NCI-H2029 (cell line): ENCODE results near the gene CXorf51B.
"Not testable (repeated sequence)": the region's sequence is repeated elsewhere in the genome, so short reads cannot be mapped to it uniquely, and the experiment has no call there.

ENCODE experiments used
- DNase-seq: peaks from one replicate; lab custom pipeline; 2025; lab: John Stamatoyannopoulos, UW

The CXorf51B gene

GRCh38 chrX:146809471-146809870 lies at the start of gene CXorf51B:
Gene CXorf51B (plus strand): TSS chrX:146809771. CDS start chrX:146809792, 21 bp downstream.
- DNase-seq = not testable (repeated sequence)

GRCh38 chrX:146814644-146815043 lies 5.1 kb downstream of the CXorf51B start, which contains the start of gene CXorf51A:
Gene CXorf51A (minus strand): TSS chrX:146814744. CDS start chrX:146814723, 21 bp downstream.
- not testable (repeated sequence) for DNase-seq

- no peak for DNase-seq
These were observed 22.4 kb downstream of the CXorf51B start for GRCh38 chrX:146831994-146832393.

GRCh38 chrX:146854281-146854680 lies 44.7 kb downstream of the CXorf51B start:
- no peak for DNase-seq
